Skeletal muscle tissue (tissue), 4 donors: Measurements from ENCODE around the gene AAR2. TPM values are rescaled to one million over a fixed set of nuclear protein-coding genes. Genes with fewer than 3 reads are reported as not detected.

ENCODE experiments used
- H3K27ac ChIP-seq: one replicate; pipeline ENCODE4 v1.7.0; 2013; ENCODE audit warnings: mild to moderate bottlenecking, low read depth, low read length, inconsistent platforms
- H3K27me3 ChIP-seq, 3 donors: one replicate each; pipeline ENCODE4 v1.7.0; 2013; ENCODE audit warnings: low read length in 3 of 3; ENCODE audit not compliant: control insufficient read depth in 3 of 3, insufficient read depth in 3 of 3
- H3K36me3 ChIP-seq, 3 donors: one replicate each; pipeline ENCODE4 v1.7.0; 2013; ENCODE audit warnings: low read length in 3 of 3; ENCODE audit not compliant: control insufficient read depth in 3 of 3, insufficient read depth in 3 of 3
- H3K4me1 ChIP-seq, 3 donors: one replicate each; pipeline ENCODE4 v1.7.0; 2013; ENCODE audit warnings: low read length in 3 of 3, mild to moderate bottlenecking in 3 of 3; ENCODE audit not compliant: control insufficient read depth in 3 of 3, insufficient read depth in 3 of 3
- H3K4me3 ChIP-seq, 3 donors: one replicate each; pipeline ENCODE4 v1.7.0; 2013; ENCODE audit warnings: low read length in 3 of 3
- H3K9ac ChIP-seq, 3 donors: one replicate each; pipeline ENCODE4 v1.7.0; 2013; ENCODE audit warnings: low read length in 3 of 3, mild to moderate bottlenecking in 3 of 3, moderate library complexity in 2 of 3, low read depth in 1 of 3
- H3K9me3 ChIP-seq, 3 donors: one replicate each; pipeline ENCODE4 v1.7.0; 2013; ENCODE audit warnings: low read length in 3 of 3; ENCODE audit not compliant: control insufficient read depth in 3 of 3
- total RNA-seq: library from RNA; depleted of rRNA; stranded (reverse); fragments of >200 nt; gene quantifications from one replicate; pipeline ENCODE4 v1.2.3, GENCODE V29; 2014
- donor health status: Osteomylitis.

AAR2 gene
- total RNA-seq, 1 donor from 2014 or later = 25.1 TPM

- no peak overlapping the region for H3K9ac ChIP-seq
Measured at GRCh38 chr20:36217226-36217625, 19.1 kb upstream of the AAR2 start.

DNA sequence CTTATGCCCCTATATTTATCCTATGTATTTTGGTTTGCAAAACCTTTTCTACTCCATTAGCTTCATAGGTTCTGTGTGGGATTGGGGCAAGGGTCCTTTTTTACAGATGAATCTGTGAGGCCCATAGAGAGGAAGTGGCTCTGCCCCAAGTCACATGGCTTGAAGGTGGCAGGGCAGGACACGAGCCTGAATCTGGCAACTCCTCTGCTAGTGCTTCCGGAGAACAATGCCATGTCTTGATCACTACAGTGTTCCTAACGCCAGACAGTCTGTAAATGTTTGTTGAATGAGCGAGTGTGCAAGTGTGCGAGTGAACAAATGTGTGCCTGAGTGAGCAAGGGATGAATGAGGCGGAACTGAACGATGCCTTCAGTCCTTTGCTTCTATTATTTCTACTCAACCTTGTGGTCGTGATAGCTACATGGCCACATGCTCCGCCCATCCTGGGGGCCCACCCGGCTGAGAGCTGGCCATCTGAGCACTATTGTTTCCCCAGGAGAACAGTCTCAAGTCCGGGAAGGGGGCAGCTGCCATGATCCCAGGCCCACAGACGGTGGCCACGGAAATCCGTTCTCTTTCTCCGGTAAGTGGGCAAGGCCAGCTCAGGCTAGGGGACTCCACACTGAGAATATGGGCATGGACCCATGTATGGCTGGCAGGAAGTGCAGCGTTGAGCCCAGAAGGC lies 17.8 kb upstream of the AAR2 start:
- peaks cover 0 to 15% (median 2%) of the 10 kb centered on the region in 3 donors for H3K36me3 ChIP-seq
- no peaks in the 10 kb centered on the region for H3K9me3 ChIP-seq

More at GRCh38 chr20:36217226-36217625, 19.1 kb upstream of the AAR2 start:
- no peaks in the 10 kb centered on the region for H3K4me1 ChIP-seq
- no peaks in the 10 kb centered on the region for H3K9me3 ChIP-seq
- H3K27me3 ChIP-seq = no peaks in the 10 kb centered on the region
- peaks cover 0 to 13% (median under 1%) of the 10 kb centered on the region in 3 donors for H3K36me3 ChIP-seq
- no peak overlapping the region for H3K4me3 ChIP-seq
- no peak overlapping the region for H3K27ac ChIP-seq

DNA sequence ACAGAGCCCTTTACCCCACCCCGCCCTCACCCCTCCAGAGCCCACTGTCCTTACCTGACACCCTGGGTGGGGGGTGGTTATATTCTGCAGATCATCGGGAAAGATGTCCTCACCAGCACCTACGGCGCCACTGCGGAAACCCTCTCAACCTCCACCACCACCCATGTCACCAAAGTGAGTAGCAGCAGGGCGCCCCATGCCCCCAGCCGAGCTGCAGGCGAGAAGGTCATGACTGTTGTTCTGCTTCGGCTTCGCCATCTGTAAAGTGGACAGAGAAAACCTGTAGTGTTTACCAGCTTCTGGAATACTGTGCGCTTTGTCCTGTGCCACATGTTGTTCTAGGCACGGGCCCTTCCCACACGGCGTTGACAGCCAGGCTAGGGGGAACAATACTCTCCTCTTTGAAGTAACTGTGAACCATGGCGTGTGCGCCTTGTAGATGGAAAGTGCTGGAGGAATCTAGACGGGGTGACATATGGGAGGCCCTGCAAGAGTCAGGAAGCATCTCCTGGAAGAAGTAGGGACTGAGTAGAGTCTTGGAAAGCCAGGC lies 16.5 kb upstream of the AAR2 start:
- Histone ChIP-seq H3K36me3 (peaks cover 0 to 15% (median 2%) of the 10 kb centered on the region in 3 donors), H3K4me1 (no peaks in the 10 kb centered on the region), H3K9ac (no peak overlapping the region), H3K27me3 (no peaks in the 10 kb centered on the region), H3K4me3 (no peak overlapping the region), H3K9me3 (no peaks in the 10 kb centered on the region), H3K27ac (no peak overlapping the region)

More for the DNA sequence above, 17.8 kb upstream of the AAR2 start:
- Histone ChIP-seq H3K4me3 (no peak overlapping the region), H3K27ac (no peak overlapping the region), H3K27me3 (no peaks in the 10 kb centered on the region), H3K4me1 (no peaks in the 10 kb centered on the region), H3K9ac (no peak overlapping the region)

- no peak overlapping the region for H3K9ac ChIP-seq
- no peaks in the 10 kb centered on the region for H3K27me3 ChIP-seq
- H3K36me3 ChIP-seq = peaks cover 0 to 9% (median 2%) of the 10 kb centered on the region in 3 donors
- no peaks in the 10 kb centered on the region for H3K9me3 ChIP-seq
- no peak overlapping the region for H3K27ac ChIP-seq
- H3K4me1 ChIP-seq = no peaks in the 10 kb centered on the region
- no peak overlapping the region for H3K4me3 ChIP-seq
Measured at GRCh38 chr20:36225666-36226065, 10.6 kb upstream of the AAR2 start.

DNA sequence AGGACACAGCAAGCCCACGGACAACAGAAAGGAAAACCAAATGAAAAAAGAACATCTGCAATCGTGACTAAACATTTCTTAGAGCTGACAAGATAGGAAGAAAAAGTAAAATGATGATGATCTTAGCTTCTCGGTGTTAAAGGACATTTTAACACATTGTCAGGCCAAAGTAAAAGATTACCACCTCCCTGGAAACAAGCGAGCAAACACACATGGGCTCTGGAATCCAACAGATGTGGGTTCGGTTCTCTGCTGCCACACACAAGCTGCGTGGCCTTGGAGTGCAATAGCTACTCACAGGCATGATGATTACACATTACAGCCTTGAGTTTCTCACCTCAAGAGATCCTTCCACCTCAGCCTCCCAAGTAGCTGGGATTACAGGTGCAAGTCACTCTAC lies 7.5 kb upstream of the AAR2 start:
- peaks cover 0 to 2% (median 0%) of the 10 kb centered on the region in 3 donors for H3K27me3 ChIP-seq
- H3K9ac ChIP-seq = no peak overlapping the region
- peaks cover 0 to 6% (median 0%) of the 10 kb centered on the region in 3 donors for H3K36me3 ChIP-seq
- no peaks in the 10 kb centered on the region for H3K4me1 ChIP-seq
- H3K4me3 ChIP-seq = no peak overlapping the region
- no peak overlapping the region for H3K27ac ChIP-seq
- no peaks in the 10 kb centered on the region for H3K9me3 ChIP-seq

GRCh38 chr20:36230019-36230418 lies 6.3 kb upstream of the AAR2 start:
- no peak overlapping the region for H3K9ac ChIP-seq
- H3K36me3 ChIP-seq = peaks cover 0 to 6% (median 0%) of the 10 kb centered on the region in 3 donors

GRCh38 chr20:36231331-36231730 lies 4.9 kb upstream of the AAR2 start:
- Histone ChIP-seq H3K9me3 (no peaks in the 10 kb centered on the region), H3K27ac (no peak overlapping the region), H3K4me3 (no peak overlapping the region), H3K36me3 (peaks cover 0 to 6% (median 0%) of the 10 kb centered on the region in 3 donors), H3K27me3 (peaks cover 0 to 2% (median 0%) of the 10 kb centered on the region in 3 donors), H3K9ac (no peak overlapping the region), H3K4me1 (peaks cover 4 to 7% (median 7%) of the 10 kb centered on the region in 3 donors)

More at GRCh38 chr20:36230019-36230418, 6.3 kb upstream of the AAR2 start:
- Histone ChIP-seq H3K27ac (no peak overlapping the region), H3K4me3 (no peak overlapping the region), H3K4me1 (no peaks in the 10 kb centered on the region), H3K9me3 (no peaks in the 10 kb centered on the region), H3K27me3 (peaks cover 0 to 2% (median 0%) of the 10 kb centered on the region in 3 donors)

DNA sequence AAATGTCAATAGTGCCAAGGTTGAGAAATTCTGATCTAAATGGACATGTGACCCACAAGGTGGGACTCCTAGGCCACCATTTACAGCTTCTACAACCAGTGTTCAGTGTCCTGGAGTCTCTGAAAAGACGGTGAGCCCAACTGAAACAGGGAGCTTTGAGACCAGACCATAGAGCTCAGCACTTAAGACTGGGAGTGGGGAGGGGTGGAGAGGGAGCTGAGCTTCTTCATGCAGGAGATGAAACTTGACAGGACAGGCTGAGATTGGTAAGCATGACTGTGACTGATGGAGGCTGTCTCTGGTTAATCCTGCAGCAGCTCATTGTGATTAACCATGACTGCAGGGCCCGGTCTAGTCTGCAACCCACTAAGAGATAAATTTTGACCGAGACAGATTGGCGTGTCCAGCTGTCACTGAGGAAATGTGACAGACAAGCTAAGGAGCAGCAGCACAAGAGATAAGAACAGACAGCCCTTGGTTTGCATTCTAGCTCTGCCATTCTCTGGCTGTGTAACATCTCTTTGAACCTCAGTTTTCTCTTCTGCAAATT lies 1.4 kb upstream of the AAR2 start:
- Histone ChIP-seq H3K36me3 (peaks cover 0 to 6% (median 5%) of the 10 kb centered on the region in 3 donors), H3K27ac (no peak overlapping the region), H3K4me3 (no peak overlapping the region), H3K27me3 (peaks cover 0 to 2% (median 0%) of the 10 kb centered on the region in 3 donors), H3K9me3 (no peaks in the 10 kb centered on the region), H3K9ac (no peak overlapping the region), H3K4me1 (peaks cover 16 to 27% (median 17%) of the 10 kb centered on the region in 3 donors)

DNA sequence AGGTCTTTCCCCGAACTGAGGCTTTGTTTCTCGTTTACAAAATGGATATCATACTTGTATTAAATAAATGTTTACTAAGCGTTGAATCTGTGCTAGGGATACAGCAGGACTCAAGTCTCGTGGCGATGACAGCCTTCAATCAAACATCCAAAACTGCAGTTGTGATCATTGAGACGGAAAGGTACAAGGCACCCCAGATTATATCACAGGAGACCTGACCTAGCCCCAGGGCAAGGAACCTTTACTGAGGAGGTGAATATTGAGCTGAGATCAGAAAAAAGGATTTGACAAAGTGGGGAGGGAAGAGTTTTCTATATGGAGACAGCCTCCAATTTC lies 476 bp downstream of the AAR2 start:
- Histone ChIP-seq H3K4me1 (peaks cover 16 to 27% (median 17%) of the 10 kb centered on the region in 3 donors), H3K4me3 (peak overlapping the region; percentile 81 to 96 (median 86)), H3K36me3 (peaks cover 13 to 15% (median 15%) of the 10 kb centered on the region in 3 donors), H3K27ac (peak overlapping the region; percentile 76), H3K27me3 (no peaks in the 10 kb centered on the region), H3K9ac (peak overlapping the region; percentile 90 to 95 (median 95)), H3K9me3 (no peaks in the 10 kb centered on the region)

DNA sequence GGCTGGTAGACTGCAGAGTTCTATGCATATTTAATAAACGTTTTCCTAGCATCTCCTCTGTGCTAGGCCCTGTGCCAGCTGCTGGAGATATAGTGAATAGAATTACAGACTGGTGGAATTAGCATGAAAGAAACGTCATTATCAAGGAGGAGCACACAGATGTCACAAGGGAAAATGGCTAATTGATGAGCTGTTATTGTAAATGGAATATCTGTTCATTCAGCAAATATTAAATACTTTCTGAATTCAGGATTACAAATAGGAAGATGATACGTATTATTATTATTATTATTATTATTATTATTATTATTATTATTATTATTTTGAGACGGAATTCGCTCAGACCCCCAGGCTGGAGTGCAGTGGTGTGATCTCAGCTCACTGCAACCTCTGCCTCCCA lies 1.2 kb downstream of the AAR2 start:
- H3K27me3 ChIP-seq = no peaks in the 10 kb centered on the region
- peaks cover 16 to 27% (median 17%) of the 10 kb centered on the region in 3 donors for H3K4me1 ChIP-seq
- peak overlapping the region; percentile 81 to 96 (median 86) for H3K4me3 ChIP-seq
- H3K36me3 ChIP-seq = peaks cover 13 to 16% (median 15%) of the 10 kb centered on the region in 3 donors
- no peaks in the 10 kb centered on the region for H3K9me3 ChIP-seq
- H3K9ac ChIP-seq = peak overlapping the region; percentile 90 to 95 (median 95)
- H3K27ac ChIP-seq = no peak overlapping the region
